G401.6 (cell line): ENCODE data around the gene SOWAHC.
"Not testable (repeated sequence)": the region's sequence is repeated elsewhere in the genome, so short reads cannot be mapped to it uniquely, and the experiment has no call there.

ENCODE experiments used
- FAIRE-seq: peaks from 2 replicates; lab custom pipeline; 2012; peaks lifted over from hg19 to GRCh38; lab: Jason Lieb, UNC

Gene SOWAHC, protein sequence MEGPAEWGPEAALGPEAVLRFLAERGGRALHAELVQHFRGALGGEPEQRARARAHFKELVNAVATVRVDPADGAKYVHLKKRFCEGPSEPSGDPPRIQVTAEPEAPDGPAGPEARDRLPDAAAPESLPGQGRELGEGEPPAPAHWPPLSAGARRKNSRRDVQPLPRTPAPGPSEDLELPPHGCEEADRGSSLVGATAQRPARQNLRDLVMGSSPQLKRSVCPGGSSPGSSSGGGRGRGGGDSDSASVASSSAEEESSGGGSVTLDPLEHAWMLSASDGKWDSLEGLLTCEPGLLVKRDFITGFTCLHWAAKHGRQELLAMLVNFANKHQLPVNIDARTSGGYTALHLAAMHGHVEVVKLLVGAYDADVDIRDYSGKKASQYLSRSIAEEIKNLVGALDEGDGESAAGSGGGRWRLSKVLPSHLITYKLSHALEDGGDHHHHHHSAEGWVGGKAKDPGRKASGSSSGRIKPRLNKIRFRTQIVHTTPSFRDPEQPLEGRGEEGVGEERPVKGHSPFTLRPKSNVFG

GRCh38 chr2:109613922-109614714, at the start of gene SOWAHC, which contains the start of gene SEPTIN10:
TSS of gene SOWAHC (plus strand) at chr2:109614364. CDS start at chr2:109614490, 126 bp downstream.
TSS of gene SEPTIN10 (minus strand) at chr2:109613966. CDS start at chr2:109613827, 139 bp downstream.
- no peak for FAIRE-seq

GRCh38 chr2:109575373-109575772, 38.8 kb upstream of the SOWAHC start:
- no peak for FAIRE-seq

DNA sequence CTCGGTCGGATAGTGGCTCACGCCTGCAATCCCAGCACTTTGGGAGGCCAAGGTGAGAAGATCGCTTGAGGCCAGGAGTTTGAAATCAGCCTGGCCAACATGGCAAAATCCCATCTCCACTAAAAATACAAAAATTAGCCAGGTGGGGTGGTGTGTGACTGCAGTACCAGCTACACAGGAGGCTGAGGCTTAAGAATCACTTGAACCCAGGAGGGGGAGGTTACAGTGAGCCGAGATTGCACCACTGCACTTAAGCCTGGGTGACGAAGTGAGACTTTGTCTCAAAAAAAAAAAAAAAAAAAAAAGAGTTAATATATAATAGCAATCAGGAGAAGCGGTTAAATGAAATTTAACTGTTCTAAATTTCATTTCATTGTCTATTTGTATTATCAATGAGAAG, 36.5 kb upstream of the SOWAHC start:
- not testable (repeated sequence) for FAIRE-seq

DNA sequence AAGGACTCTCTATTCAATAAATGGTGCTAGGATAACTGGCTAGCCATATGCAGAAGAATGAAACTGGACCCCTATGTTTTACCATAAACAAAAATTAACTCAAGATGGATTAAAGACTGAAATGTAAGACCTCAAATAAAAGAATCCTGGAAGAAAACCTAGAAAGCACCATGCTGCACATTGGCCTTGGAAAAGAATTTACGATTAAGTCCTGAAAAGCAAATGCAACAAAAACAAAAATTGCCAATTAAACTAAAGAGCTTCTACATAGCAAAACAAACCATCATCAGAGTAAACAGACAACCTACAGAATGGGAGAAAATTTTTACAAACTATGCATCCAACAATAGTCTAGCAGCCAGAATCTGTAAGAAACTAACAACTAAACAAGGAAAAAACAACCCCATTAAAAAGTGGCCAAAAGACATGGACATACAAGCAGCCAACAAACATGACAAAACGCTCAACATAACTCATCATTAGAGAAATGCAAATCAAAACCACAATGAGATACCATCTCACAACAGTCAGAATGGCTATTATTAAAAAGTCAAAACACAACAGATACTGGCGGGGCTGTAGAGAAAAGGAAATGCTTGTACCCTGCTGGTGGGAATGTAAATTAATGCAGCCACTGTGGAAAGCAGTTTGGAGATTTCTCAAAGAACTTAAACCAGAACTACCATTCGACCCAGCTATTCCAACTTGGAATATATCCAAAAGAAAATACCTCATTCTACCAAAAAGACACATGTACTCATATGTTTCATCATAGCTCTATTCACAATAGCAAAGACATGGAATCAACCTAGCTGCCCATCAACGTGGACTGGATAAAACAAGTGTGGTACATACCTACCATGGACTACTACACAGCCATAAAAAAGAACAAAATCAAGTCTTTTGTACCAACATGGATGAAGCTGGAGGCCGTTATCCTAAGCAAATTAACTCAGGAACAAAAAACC, 31.0 kb upstream of the SOWAHC start:
- no peak for FAIRE-seq

GRCh38 chr2:109586687-109587086, 27.5 kb upstream of the SOWAHC start:
- FAIRE-seq: no peak

GRCh38 chr2:109591206-109591605, 23.0 kb upstream of the SOWAHC start:
- FAIRE-seq: no peak

- no peak for FAIRE-seq
Measured at GRCh38 chr2:109592905-109593304, 21.3 kb upstream of the SOWAHC start.

- no peak for FAIRE-seq
Measured at GRCh38 chr2:109594246-109594885, 19.8 kb upstream of the SOWAHC start.

DNA sequence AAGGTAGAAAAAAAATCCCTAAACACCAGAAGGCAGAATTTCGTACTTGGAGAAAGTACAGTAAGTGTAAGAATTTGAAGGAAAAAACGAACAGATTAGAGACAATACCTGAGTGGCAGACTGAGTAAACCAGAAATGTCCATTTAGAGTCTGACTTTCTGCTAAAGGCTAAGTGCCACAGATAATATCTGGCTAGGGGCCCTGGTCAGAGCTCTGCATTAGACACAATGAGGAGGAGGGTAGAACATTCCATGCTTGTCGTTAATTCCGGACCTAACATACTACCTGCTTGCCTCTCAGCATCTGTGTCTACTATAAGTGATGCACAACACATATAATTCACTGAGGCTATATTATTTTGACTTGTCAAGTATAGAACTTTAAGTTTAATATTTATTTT, 18.5 kb upstream of the SOWAHC start:
- FAIRE-seq: no peak

- no peak for FAIRE-seq
Measured at GRCh38 chr2:109597283-109597682, 16.9 kb upstream of the SOWAHC start.

DNA sequence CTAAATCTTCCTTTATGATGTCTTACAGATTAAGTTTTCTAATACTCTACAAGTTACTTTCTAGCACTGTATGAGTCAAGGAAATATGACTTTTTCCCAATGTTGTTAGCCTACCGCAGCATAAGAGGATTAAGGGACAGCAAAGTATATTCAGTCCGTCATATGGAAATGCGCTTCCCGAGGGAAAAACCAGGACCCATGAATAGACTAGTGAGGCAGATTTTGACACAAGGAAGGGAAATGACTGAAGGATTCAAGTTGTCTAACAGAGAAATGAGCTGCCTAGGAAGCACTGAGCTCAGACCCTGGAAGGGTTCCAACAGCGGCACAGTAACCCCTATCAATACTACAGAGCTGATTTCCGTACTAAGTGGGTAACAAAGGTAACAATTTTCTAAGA, 12.4 kb upstream of the SOWAHC start:
- no peak for FAIRE-seq

GRCh38 chr2:109602617-109603188, 11.5 kb upstream of the SOWAHC start:
- no peak for FAIRE-seq

DNA sequence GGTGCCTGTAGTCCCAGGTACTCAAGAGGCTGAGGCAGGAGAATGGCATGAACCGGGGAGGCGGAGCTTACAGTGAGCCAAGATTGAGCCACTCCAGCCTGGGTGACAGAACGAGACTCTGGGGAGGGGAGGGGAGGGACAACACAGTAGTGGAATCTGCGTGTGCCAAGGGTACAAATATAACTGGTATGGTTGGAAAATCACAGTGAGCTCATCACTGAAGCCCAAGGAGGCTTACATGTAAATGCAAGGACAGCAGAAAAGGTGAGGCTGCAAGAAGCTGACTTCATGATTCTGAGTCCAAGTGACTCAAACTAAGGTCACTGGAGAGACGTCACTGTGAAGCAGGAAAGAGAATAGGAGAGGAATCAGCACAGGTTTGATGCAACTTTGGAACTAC, 9.6 kb upstream of the SOWAHC start:
- FAIRE-seq: no peak

GRCh38 chr2:109607766-109608165, 6.4 kb upstream of the SOWAHC start:
- no peak for FAIRE-seq

GRCh38 chr2:109609352-109610024, 4.7 kb upstream of the SOWAHC start:
- FAIRE-seq: no peak

DNA sequence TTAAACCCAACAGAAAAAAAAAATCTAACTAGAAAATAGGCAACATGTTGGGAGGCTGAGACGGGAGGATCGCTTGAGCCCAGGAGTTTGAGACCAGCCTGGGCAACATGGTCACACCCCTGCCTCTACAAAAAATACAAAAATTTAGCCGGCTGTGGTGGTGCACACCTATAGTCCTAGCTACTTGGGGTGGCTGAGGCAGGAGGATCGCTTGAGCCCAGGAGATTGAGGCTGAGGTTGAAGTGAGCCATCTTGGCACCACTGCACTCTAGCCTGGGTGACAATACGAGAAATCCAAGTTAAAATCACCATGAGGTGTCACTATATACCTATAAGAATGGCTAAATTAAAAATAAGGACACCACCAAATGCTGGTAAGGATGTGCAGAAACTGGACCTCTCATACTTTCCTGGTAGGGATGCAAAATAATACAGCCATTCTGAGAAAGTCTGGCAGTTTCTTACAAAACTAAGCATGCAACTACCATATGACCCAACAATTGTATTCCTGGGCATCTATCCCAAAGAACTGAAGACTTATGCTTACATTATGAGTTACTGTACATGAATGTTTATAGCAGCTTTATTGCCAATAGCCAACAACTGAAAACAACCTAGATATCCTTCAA, 2.6 kb upstream of the SOWAHC start:
- no peak for FAIRE-seq

- no peak for FAIRE-seq
Measured at GRCh38 chr2:109613081-109613921, 863 bp upstream of the SOWAHC start.

DNA sequence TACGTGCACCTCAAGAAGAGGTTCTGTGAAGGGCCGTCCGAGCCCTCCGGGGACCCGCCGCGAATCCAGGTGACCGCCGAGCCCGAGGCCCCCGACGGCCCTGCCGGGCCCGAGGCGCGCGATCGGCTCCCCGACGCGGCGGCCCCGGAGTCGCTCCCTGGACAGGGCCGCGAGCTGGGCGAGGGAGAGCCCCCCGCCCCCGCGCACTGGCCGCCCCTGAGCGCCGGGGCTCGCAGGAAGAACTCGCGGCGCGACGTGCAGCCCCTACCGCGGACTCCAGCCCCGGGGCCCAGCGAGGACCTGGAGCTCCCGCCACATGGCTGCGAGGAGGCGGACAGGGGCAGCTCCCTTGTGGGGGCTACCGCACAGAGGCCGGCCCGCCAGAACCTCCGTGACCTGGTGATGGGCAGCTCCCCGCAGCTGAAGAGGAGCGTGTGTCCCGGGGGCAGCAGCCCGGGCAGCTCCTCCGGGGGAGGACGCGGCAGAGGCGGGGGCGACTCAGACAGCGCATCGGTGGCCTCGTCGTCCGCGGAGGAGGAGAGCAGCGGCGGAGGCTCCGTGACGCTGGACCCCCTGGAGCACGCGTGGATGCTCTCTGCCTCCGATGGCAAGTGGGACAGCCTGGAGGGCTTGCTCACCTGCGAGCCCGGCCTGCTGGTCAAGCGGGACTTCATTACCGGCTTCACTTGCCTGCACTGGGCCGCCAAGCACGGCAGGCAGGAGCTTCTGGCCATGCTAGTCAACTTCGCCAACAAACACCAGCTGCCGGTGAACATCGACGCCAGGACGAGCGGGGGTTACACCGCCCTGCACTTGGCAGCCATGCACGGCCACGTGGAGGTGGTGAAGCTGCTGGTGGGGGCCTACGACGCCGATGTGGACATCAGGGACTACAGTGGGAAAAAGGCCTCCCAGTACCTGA, 812 bp downstream of the SOWAHC start:
- no peak for FAIRE-seq
